ENCODE results near the gene NGEF. TPM values are rescaled to one million over a fixed set of nuclear protein-coding genes. Genes with fewer than 3 reads are reported as not detected.

Gene NGEF
- total RNA-seq, 2 experiments from 2014 or later: not detected

DNA sequence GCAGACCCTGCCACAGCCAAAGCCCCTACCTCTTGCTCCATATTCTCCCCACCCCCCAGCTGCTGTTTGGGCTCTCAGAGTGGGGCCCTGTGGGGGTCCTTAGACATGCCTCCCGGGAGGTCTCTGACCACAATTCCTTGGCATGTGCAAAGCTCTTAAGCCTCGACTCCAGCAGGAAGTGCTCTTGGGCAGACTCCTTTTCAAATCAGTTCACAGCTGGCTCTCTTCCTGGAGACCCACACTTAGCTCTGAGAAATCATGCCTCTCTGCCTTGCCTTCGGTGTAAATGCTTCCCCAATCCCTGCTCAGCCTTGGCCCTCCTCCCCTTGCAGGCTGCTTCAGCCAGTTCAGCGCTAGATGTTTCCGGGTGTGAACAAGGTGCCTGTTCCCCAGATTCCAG, 46.9 kb downstream of the NGEF start:
- POLR2A ChIA-PET: no interaction called here
- ATAC-seq (ENCODE audit: poor library complexity) (no peak), DNase-seq (no peak)
- CTCF ChIA-PET: no interaction called here
- no peaks in the 10 kb centered on the region for H3K36me3 Mint-ChIP-seq (ENCODE audit: low read depth)
- H3K27ac Mint-ChIP-seq: no peak overlapping the region
- H3K9me3 Mint-ChIP-seq: no peaks in the 10 kb centered on the region
- no peaks in the 10 kb centered on the region for H3K4me1 Mint-ChIP-seq (ENCODE audit: low read depth)
- intact Hi-C loops (cut with DNase I, micrococcal nuclease): no loop called here
- no peaks in the 10 kb centered on the region for H3K4me1 ChIP-seq (ENCODE audit: insufficient read depth, low read length)
- TF ChIP-seq, protein P1, sequence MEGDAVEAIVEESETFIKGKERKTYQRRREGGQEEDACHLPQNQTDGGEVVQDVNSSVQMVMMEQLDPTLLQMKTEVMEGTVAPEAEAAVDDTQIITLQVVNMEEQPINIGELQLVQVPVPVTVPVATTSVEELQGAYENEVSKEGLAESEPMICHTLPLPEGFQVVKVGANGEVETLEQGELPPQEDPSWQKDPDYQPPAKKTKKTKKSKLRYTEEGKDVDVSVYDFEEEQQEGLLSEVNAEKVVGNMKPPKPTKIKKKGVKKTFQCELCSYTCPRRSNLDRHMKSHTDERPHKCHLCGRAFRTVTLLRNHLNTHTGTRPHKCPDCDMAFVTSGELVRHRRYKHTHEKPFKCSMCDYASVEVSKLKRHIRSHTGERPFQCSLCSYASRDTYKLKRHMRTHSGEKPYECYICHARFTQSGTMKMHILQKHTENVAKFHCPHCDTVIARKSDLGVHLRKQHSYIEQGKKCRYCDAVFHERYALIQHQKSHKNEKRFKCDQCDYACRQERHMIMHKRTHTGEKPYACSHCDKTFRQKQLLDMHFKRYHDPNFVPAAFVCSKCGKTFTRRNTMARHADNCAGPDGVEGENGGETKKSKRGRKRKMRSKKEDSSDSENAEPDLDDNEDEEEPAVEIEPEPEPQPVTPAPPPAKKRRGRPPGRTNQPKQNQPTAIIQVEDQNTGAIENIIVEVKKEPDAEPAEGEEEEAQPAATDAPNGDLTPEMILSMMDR (IDR thresholded peaks at IDR 0.05): no peak
- H3K27me3 ChIP-seq (ENCODE audit: control insufficient read depth in 1 of 2, insufficient read depth in 2 of 2, low read length in 2 of 2): peaks cover 0 to 8% of the 10 kb centered on the region in 2 experiments
- no peak overlapping the region for H3K27ac ChIP-seq (ENCODE audit: low read depth in 1 of 2, low read length in 2 of 2)
- peaks cover 17% of the 10 kb centered on the region for H3K27me3 Mint-ChIP-seq
- H3K9me3 ChIP-seq (ENCODE audit: control insufficient read depth in 1 of 2, insufficient read depth in 1 of 2, low read length in 2 of 2): peaks cover 5 to 13% of the 10 kb centered on the region in 2 experiments
- H3K4me3 ChIP-seq (ENCODE audit: low read length): no peak overlapping the region
- no peak overlapping the region for H3K4me3 Mint-ChIP-seq
- H3K36me3 ChIP-seq (ENCODE audit: insufficient read depth, low read length): no peaks in the 10 kb centered on the region

DNA sequence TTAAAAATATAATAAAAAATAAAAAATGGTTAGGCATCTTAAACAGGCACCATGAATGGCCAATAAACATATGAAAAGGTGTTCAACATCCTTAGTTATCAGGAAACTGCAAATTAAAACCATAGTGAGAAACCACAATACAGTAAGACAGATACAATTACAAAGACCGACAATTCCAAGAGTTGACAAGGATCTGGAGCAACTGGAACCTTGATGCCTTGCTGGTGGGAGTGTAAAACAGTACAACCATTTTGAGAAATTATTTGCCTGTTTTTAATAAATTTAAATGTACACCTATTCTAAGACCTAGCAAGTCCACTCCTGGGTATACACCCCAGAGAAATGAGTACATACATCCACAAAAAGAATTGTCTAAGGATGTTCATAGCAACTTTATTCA, 49.1 kb downstream of the NGEF start:
- no peak for DNase-seq
- H3K27ac ChIP-seq (ENCODE audit: low read depth in 1 of 2, low read length in 2 of 2): no peak overlapping the region
- no peaks in the 10 kb centered on the region for H3K4me1 Mint-ChIP-seq (ENCODE audit: low read depth)
- TF ChIP-seq, protein P1 (IDR thresholded peaks at IDR 0.05): no peak
- no peaks in the 10 kb centered on the region for H3K36me3 ChIP-seq (ENCODE audit: insufficient read depth, low read length)
- peaks cover 5 to 13% of the 10 kb centered on the region in 2 experiments for H3K9me3 ChIP-seq (ENCODE audit: control insufficient read depth in 1 of 2, insufficient read depth in 1 of 2, low read length in 2 of 2)
- CTCF ChIA-PET: no interaction called here
- peaks cover 0 to 8% of the 10 kb centered on the region in 2 experiments for H3K27me3 ChIP-seq (ENCODE audit: control insufficient read depth in 1 of 2, insufficient read depth in 2 of 2, low read length in 2 of 2)
- H3K27me3 Mint-ChIP-seq: peaks cover 19% of the 10 kb centered on the region
- intact Hi-C loops (cut with DNase I, micrococcal nuclease): no loop called here
- H3K4me3 ChIP-seq (ENCODE audit: low read length): no peak overlapping the region
- H3K27ac Mint-ChIP-seq: no peak overlapping the region
- no peaks in the 10 kb centered on the region for H3K4me1 ChIP-seq (ENCODE audit: insufficient read depth, low read length)
- H3K36me3 Mint-ChIP-seq (ENCODE audit: low read depth): no peaks in the 10 kb centered on the region
- POLR2A ChIA-PET: no interaction called here
- H3K4me3 Mint-ChIP-seq: no peak overlapping the region
- no peaks in the 10 kb centered on the region for H3K9me3 Mint-ChIP-seq
- no peak for ATAC-seq (ENCODE audit: poor library complexity)

DNA sequence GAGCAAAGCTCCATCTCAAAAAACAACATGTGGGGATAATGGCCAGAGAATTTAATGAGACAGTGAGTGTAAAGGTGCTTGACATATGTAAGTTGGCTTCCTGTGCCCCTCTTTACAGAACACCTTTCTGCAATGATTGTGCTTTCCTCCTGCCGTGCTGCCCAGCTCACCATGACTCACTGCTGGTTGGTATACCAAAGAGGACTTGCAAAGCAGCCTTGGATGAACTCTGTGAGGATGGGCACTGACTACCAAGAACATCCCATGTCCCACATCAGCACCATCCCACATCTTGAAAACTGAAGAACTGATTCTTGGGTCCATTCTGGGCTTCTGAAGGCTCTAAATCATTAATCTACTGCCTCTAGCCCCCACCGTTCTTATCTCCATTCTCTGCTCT, 52.2 kb downstream of the NGEF start:
- ATAC-seq (ENCODE audit: poor library complexity) (no peak), DNase-seq (no peak)
- Mint-ChIP-seq H3K27ac (no peak overlapping the region), H3K9me3 (no peaks in the 10 kb centered on the region), H3K36me3 (ENCODE audit: low read depth) (no peaks in the 10 kb centered on the region), H3K4me1 (ENCODE audit: low read depth) (no peaks in the 10 kb centered on the region), H3K27me3 (peaks cover 12% of the 10 kb centered on the region), H3K4me3 (no peak overlapping the region)
- H3K27me3 ChIP-seq (ENCODE audit: control insufficient read depth in 1 of 2, insufficient read depth in 2 of 2, low read length in 2 of 2): no peaks in the 10 kb centered on the region
- H3K9me3 ChIP-seq (ENCODE audit: control insufficient read depth in 1 of 2, insufficient read depth in 1 of 2, low read length in 2 of 2): peaks cover 5 to 8% of the 10 kb centered on the region in 2 experiments
- CTCF ChIA-PET: no interaction called here
- POLR2A ChIA-PET: no interaction called here
- H3K27ac ChIP-seq (ENCODE audit: low read depth in 1 of 2, low read length in 2 of 2): no peak overlapping the region
- intact Hi-C loops (cut with DNase I, micrococcal nuclease): no loop called here
- no peaks in the 10 kb centered on the region for H3K36me3 ChIP-seq (ENCODE audit: insufficient read depth, low read length)
- no peak overlapping the region for H3K4me3 ChIP-seq (ENCODE audit: low read length)
- H3K4me1 ChIP-seq (ENCODE audit: insufficient read depth, low read length): no peaks in the 10 kb centered on the region
- TF ChIP-seq, protein P1 (IDR thresholded peaks at IDR 0.05): no peak

Measured in CD4-positive, alpha-beta T cell (primary cell).